ENCODE data around the gene SPDL1. TPM values are rescaled to one million over a fixed set of nuclear protein-coding genes. Genes with fewer than 3 reads are reported as not detected.

Gene SPDL1
- total RNA-seq, 1 donor, result 43.7 TPM

DNA sequence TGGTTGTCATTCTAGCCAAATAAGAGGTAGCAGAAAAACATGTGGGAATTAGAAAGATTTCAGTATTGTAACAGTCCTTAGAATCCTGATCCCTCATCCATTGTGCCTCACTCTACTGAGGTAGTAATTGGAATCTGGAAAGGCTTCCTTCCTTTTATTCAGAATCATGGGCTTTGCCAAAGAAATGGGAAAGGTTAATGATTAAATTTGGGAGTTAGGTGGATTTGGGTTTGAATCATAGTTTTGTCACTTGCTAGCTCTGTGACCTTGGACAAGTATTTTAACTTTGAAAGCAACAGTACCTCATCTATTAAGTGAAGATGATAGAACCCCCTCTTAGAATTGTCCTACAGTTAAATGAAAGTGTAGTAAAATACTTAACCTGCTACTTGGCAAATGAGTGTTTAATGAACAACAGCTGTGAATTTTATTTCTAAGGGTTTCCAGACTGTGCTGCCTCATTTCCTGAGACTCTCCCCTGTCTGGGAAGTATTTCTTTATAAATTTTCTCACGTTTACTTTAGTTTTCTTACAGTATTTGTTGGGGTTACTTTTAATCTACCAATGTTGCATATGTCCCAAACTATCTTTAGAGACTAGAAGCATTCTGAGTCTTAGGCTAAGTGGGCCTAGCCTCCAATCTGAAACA lies 11.7 kb downstream of the SPDL1 start:
- no peak for DNase-seq (ENCODE audit: low read depth)
- no peak overlapping the region for H3K4me3 ChIP-seq (ENCODE audit: low read depth, low read length)
- TF ChIP-seq, protein P1, sequence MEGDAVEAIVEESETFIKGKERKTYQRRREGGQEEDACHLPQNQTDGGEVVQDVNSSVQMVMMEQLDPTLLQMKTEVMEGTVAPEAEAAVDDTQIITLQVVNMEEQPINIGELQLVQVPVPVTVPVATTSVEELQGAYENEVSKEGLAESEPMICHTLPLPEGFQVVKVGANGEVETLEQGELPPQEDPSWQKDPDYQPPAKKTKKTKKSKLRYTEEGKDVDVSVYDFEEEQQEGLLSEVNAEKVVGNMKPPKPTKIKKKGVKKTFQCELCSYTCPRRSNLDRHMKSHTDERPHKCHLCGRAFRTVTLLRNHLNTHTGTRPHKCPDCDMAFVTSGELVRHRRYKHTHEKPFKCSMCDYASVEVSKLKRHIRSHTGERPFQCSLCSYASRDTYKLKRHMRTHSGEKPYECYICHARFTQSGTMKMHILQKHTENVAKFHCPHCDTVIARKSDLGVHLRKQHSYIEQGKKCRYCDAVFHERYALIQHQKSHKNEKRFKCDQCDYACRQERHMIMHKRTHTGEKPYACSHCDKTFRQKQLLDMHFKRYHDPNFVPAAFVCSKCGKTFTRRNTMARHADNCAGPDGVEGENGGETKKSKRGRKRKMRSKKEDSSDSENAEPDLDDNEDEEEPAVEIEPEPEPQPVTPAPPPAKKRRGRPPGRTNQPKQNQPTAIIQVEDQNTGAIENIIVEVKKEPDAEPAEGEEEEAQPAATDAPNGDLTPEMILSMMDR (IDR thresholded peaks at IDR 0.05; ENCODE audit: insufficient read depth, low read length), result no peak

DNA sequence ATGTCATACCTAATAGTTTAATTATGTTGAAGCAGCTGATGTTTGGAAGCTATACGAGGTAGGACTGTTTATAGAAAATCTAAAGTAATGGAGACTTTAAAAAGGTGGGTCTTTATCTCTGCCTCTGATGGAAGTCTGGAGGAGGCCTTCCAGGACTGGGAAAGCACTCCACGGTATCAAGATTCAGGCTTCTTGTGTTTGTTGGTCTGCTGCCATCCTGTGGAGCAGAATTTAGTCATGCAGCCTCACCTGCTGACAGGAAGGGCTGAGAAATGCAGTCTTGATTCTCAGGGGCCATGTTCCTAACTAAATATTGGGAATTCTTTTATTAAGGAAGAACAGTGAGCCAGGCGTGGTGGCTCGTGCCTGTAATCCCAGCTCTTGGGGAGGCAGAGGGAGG lies 15.9 kb downstream of the SPDL1 start:
- TF ChIP-seq, protein P1 (IDR thresholded peaks at IDR 0.05; ENCODE audit: insufficient read depth, low read length), result no peak
- no peak for DNase-seq (ENCODE audit: low read depth)
- no peak overlapping the region for H3K4me3 ChIP-seq (ENCODE audit: low read depth, low read length)

DNA sequence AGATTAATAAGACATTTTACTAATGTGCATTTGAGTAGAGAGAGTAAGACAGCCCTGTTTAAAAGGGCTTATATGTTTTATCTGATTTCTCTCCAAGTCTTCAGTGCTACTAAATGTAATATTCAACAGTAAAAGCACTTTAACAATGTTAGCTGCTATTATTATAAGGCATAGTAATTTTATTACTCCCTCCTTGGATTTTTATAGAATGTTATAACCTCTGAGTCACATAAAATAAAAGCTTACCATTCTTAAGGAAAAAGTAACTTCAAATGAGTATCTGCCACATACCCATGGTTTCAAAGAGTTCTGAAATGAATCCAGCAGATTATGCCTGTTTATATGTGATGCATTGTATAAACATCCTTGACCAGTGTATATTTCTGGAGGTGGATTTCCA lies 19.0 kb downstream of the SPDL1 start:
- H3K4me3 ChIP-seq (ENCODE audit: low read depth, low read length), result no peak overlapping the region
- TF ChIP-seq, protein P1 (IDR thresholded peaks at IDR 0.05; ENCODE audit: insufficient read depth, low read length), result no peak
- peak; percentile 31 for DNase-seq (ENCODE audit: low read depth)

DNA sequence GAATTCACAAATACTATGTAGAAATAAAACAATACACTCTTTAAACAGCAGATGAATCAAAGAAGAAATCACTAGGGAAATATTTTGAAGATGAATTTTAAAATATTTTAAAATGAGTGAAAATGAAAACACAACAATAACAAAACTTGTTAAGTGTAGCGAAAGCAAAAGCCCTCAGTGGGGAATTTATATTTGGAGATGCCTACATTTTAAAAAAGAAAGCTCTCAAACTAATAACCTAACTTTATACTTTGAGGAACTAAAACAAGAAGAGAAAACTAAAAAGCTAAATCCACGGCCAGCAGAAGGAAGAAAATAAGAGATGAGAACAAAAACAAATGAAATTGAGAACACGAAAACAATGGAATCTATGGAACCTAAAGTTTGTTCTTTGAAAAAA lies 22.7 kb downstream of the SPDL1 start:
- H3K4me3 ChIP-seq (ENCODE audit: low read depth, low read length), result no peak overlapping the region
- DNase-seq (ENCODE audit: low read depth), result no peak
- TF ChIP-seq, protein P1 (IDR thresholded peaks at IDR 0.05; ENCODE audit: insufficient read depth, low read length), result no peak

DNA sequence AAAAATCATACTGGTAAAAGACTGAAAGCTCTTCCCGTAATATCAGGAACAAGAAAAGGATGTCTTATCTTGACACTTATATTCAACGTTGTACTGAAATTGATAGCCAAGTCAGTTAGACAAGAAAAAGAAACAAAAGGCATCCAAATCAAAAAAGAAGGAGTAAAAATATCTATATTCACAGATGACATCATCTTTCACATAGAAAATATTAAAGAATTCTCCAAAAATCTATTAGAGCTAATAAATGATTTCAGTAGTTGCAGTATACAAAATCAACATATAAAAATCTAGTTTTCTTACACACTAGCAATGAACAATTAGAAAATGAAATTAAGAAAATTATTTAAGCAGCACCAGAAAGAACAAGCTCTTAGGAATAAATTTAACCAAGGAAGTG lies 24.3 kb downstream of the SPDL1 start:
- H3K4me3 ChIP-seq (ENCODE audit: low read depth, low read length), result no peak overlapping the region
- TF ChIP-seq, protein P1 (IDR thresholded peaks at IDR 0.05; ENCODE audit: insufficient read depth, low read length), result no peak
- no peak for DNase-seq (ENCODE audit: low read depth)

DNA sequence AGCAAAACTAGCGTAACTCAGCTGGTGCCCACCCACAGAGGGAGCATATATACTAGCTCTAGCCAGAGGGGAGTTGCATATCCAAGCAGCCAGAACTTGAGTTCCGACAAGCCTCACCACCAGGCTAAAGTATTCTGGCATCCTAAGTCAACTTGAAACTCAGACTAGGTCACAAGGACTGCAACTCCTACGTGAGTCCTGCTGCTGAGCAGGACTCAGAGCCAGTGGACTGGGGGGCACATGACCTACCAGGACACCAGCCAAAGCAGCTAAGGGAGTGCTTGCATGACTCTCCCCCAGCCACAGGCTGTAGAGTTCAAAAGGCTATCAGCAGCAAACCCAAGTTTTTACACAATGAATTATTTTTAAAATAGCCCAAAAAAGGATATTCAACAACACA lies 26.1 kb downstream of the SPDL1 start:
- TF ChIP-seq, protein P1 (IDR thresholded peaks at IDR 0.05; ENCODE audit: insufficient read depth, low read length), result no peak
- H3K4me3 ChIP-seq (ENCODE audit: low read depth, low read length), result no peak overlapping the region
- DNase-seq (ENCODE audit: low read depth), result peak; percentile 43

DNA sequence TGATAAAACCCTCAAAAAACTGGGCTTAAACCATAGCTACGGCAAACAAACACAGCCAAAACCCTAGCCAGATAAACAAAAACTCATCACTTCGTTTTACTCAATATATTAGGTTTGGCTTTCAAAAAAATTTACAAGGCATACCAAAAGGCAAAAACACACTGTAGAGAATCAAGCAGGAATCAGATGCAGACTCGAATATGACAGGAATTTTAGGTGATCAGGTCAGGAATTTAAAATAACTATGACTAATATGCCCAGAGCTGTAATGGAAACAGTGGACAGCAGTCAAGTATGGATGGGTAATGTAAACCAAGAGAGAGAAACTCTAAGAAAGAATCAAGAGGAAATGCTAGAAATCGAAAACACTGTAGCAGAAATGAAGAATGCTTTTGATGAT lies 27.0 kb downstream of the SPDL1 start:
- no peak overlapping the region for H3K4me3 ChIP-seq (ENCODE audit: low read depth, low read length)
- no peak for DNase-seq (ENCODE audit: low read depth)
- TF ChIP-seq, protein P1 (IDR thresholded peaks at IDR 0.05; ENCODE audit: insufficient read depth, low read length), result no peak
